HepG2 (cell line): ENCODE measurements around the gene SLC39A3. TPM values are rescaled to one million over a fixed set of nuclear protein-coding genes. Genes with fewer than 3 reads are reported as not detected.

Source experiments
- ATAC-seq: fragments of 200-7000 bp; cut with Tn5 transposase; 3 replicates; pipeline ENCODE4 v1.9.1; 2020; ENCODE audit warnings: mild to moderate bottlenecking, moderate library complexity
- BruUV-seq: library from RNA; stranded (reverse); fragments of 400-500 nt; replicated peaks from 2 replicates; lab custom pipeline; 2021; lab: Mats Ljungman, UMichigan
- CTCF ChIA-PET: fragments of 300-600 bp; formaldehyde crosslinking; extraction: SDS; loops from one replicate; lab custom pipeline; 2021; ENCODE audit warnings: low total read pairs, inconsistent platforms, low intra/inter-chr PET ratio; lab: Yijun Ruan, JAX
- POLR2A ChIA-PET: fragments of 350-600 bp; sonication (Branson Sonifier 250); formaldehyde crosslinking; loops from one replicate; lab custom pipeline; 2020; ENCODE audit warnings: antibody characterized with exemption, inconsistent platforms; lab: Yijun Ruan, JAX
- DNase-seq: peaks from one replicate; pipeline ENCODE4 v3.0.0-alpha.2; 2015; ENCODE audit warnings: low spot score
- FAIRE-seq: peaks from 3 replicates; lab custom pipeline; 2011; peaks lifted over from hg19 to GRCh38; lab: Jason Lieb, UNC
- H2AFZ ChIP-seq: one replicate; pipeline ENCODE4 v1.6.1; 2011; ENCODE audit warnings: low read length, inconsistent platforms
- H3K27ac ChIP-seq: fragments of 300-600 bp; 3 replicates; pipeline ENCODE4 v1.8.0; 2011; ENCODE audit warnings: mixed run types, mild to moderate bottlenecking, mixed read lengths, low read length, inconsistent platforms; ENCODE audit not compliant: insufficient read depth; ENCODE audit errors: extremely low read length
- H3K27me3 ChIP-seq, 2 experiments: fragments of 200-600 bp in 1 of 2; 2 replicates in 1 of 2; 3 replicates in 1 of 2; pipeline versions ENCODE4 v1.6.0 to v1.8.0; 2011; ENCODE audit warnings: low read length in 2 of 2, mild to moderate bottlenecking in 2 of 2, moderate library complexity in 2 of 2, inconsistent platforms in 1 of 2; ENCODE audit not compliant: insufficient read depth in 2 of 2, control insufficient read depth in 1 of 2
- H3K36me3 ChIP-seq, 2 experiments: fragments of 200-600 bp in 1 of 2; replicated peaks in 1 of 2; 2 replicates in 1 of 2; 3 replicates in 1 of 2; pipeline versions ENCODE4 v1.5.1 to v1.8.0; 2011; ENCODE audit warnings: low read length in 2 of 2, inconsistent platforms in 1 of 2; ENCODE audit not compliant: insufficient read depth in 2 of 2, control insufficient read depth in 1 of 2
- H3K4me1 ChIP-seq: 2 replicates; pipeline ENCODE4 v1.5.1; 2012; ENCODE audit warnings: low read length, inconsistent platforms; ENCODE audit not compliant: insufficient read depth
- H3K4me2 ChIP-seq: 2 replicates; pipeline ENCODE4 v1.6.0; 2011; ENCODE audit warnings: low read depth, low read length, inconsistent platforms
- H3K4me3 ChIP-seq, 3 experiments: fragments of 200-600 bp in 1 of 3; sonication (generic), shearing (Covaris generic) in 1 of 3; replicated peaks in 1 of 3; 2 replicates each; pipeline ENCODE4 v1.5.1; 2011 to 2016; ENCODE audit warnings: low read length in 3 of 3, inconsistent platforms in 2 of 3, low read depth in 2 of 3, mild to moderate bottlenecking in 2 of 3, control low read depth in 1 of 3, mixed read lengths in 1 of 3; ENCODE audit not compliant: insufficient read depth in 1 of 3
- H3K79me2 ChIP-seq: one replicate; pipeline ENCODE4 v1.6.1; 2011; ENCODE audit warnings: low read length, inconsistent platforms; ENCODE audit not compliant: insufficient read depth
- H3K9ac ChIP-seq: 2 replicates; pipeline ENCODE4 v1.6.0; 2011; ENCODE audit warnings: mild to moderate bottlenecking, low read depth, low read length, inconsistent platforms; ENCODE audit not compliant: insufficient read depth
- H3K9me3 ChIP-seq: 2 replicates; pipeline ENCODE4 v1.5.1; 2012; ENCODE audit warnings: mild to moderate bottlenecking, low read length
- H4K20me1 ChIP-seq: 2 replicates; pipeline ENCODE4 v1.6.0; 2011; ENCODE audit warnings: inconsistent platforms, mild to moderate bottlenecking, low read length, moderate library complexity; ENCODE audit not compliant: insufficient read depth
- BORCS8-MEF2B ChIP-seq: sonication (generic); formaldehyde crosslinking; IDR thresholded peaks from 2 replicates; pipeline ENCODE4 v1.8.0; 2022; ENCODE audit warnings: mild to moderate bottlenecking, missing genetic modification reagents
- PCBP1 ChIP-seq: fragments of 200-400 bp; formaldehyde crosslinking; IDR thresholded peaks from 2 replicates; pipeline ENCODE4 v1.6.1; 2017; ENCODE audit warnings: mild to moderate bottlenecking, low read depth, low read length, borderline replicate concordance
- ZNF569 ChIP-seq: sonication (generic); formaldehyde crosslinking; IDR thresholded peaks from 2 replicates; pipeline ENCODE4 v1.5.0; 2020; ENCODE audit warnings: mild to moderate bottlenecking, missing genetic modification reagents, moderate library complexity, borderline replicate concordance
- WGBS: methylation state at CpG from one replicate; pipeline ENCODE4 v1.1.6; 2017; ENCODE audit warnings: low lambda C conversion rate; 5-methylcytosine and 5-hydroxymethylcytosine counted together
- in situ Hi-C: cut with HindIII; loops from 2 replicates; pipeline ENCODE4 v1.10.0; 2017; ENCODE audit warnings: low pct_unique_long_range_greater_than_20kb; ENCODE audit not compliant: extremely low pct_ligation_motif_present
- intact Hi-C: fragments of 100-400 bp; cut with micrococcal nuclease; formaldehyde crosslinking; loops from one replicate; pipeline ENCODE4 v1.10.0; 2022; ENCODE audit not compliant: unreplicated experiment
- polyA plus RNA-seq, 8 experiments: library from polyadenylated mRNA; depleted of rRNA in 3 of 8; stranded (reverse) in 7 of 8; unstranded in 1 of 8; fragments of >200 nt; fragmentation: Illumina TruSeq in 4 of 8; extraction: Trizol in 4 of 8; gene quantifications; 2 replicates each; pipeline versions ENCODE4 v1.2.1 to v1.2.3, GENCODE V29; 2011 to 2016; ENCODE audit warnings: low read depth in 4 of 8, missing spikeins in 1 of 8, mixed read lengths in 1 of 8; ENCODE audit not compliant: insufficient read depth in 1 of 8
- total RNA-seq, 5 experiments: library from RNA; depleted of rRNA; stranded (reverse); fragments of >200 nt; fragmentation: Illumina TruSeq; extraction: Trizol; gene quantifications; 2 replicates each; pipeline ENCODE4 v1.2.3, GENCODE V29; 2016; ENCODE audit warnings: low read depth in 1 of 5
- TF ChIP-seq, protein P1 (sequence below), 2 experiments: IDR thresholded peaks; 2 replicates each; pipeline ENCODE4 v1.6.1; 2011 to 2012; ENCODE audit warnings: low read length in 2 of 2, borderline replicate concordance in 1 of 2, low read depth in 1 of 2, mild to moderate bottlenecking in 1 of 2, moderate library complexity in 1 of 2

SLC39A3 gene
- total and polyA plus RNA-seq, 2 of the 13 experiments (the other 11 are each of a cell fraction or from before 2014, with no cell fraction given): 33.6 to 41.6 TPM

DNA sequence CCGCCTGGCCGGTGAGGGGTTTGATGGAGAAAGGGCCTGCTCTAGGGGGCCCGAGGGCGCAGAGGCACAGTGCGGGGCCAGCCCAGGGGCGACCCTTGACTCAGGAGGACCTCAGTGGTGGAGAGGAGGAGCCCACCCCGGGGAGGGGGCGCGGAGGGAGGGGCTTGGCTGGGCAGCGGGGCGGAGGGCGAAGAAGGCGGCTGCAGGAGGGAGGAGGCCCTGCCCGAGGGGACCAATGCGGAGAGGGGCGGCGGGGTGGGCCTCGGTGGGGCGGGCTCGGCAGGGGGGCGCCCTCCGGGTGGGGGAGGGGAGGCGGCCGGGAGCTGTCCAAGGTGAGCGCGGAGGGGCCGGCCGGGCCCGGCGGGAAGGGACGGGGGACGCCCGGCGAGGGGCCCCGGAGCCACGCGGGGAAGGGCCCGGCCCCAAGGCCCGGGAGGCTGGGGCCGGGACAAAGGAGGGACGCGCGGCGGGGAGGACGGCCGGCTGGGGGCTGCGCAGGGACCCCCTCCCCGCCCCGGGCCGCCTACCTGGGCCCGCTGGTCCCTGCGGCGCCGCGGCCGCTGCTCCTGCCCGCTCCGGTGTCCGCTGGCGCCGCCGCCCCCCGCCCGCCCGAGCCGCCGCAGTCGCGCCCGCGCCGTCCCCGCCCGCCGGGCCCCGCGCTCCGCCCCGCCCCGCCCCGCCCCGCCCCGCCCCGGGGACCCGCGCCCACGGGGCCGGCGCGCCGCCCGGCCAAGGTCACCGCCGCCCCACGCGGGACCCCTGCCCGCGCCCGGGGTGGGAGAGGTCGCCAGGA is 18.8 kb downstream of the SLC39A3 start, which contains the start of gene DIRAS1:
DIRAS1 (minus strand) TSS at position 596 of the 793 bp plus-strand sequence. CDS start 3,566 bp downstream, outside the sequence.
- CTCF ChIA-PET: no interaction called here
- intact Hi-C loops: no loop called here

More for the DNA sequence above, 18.8 kb downstream of the SLC39A3 start, which contains the start of gene DIRAS1:
- no peak for DNase-seq
- H4K20me1 ChIP-seq: no peaks in the 10 kb centered on the region
- no peak for ATAC-seq
- TF ChIP-seq PCBP1 (0 out of 2 replicates have a peak, but pooled peaks have one; percentile 11), BORCS8-MEF2B (CRISPR knock-in tag) (peak; percentile 35; the same call in 1 of the 2 replicates), ZNF569 (no peak)
- TF ChIP-seq, protein P1, sequence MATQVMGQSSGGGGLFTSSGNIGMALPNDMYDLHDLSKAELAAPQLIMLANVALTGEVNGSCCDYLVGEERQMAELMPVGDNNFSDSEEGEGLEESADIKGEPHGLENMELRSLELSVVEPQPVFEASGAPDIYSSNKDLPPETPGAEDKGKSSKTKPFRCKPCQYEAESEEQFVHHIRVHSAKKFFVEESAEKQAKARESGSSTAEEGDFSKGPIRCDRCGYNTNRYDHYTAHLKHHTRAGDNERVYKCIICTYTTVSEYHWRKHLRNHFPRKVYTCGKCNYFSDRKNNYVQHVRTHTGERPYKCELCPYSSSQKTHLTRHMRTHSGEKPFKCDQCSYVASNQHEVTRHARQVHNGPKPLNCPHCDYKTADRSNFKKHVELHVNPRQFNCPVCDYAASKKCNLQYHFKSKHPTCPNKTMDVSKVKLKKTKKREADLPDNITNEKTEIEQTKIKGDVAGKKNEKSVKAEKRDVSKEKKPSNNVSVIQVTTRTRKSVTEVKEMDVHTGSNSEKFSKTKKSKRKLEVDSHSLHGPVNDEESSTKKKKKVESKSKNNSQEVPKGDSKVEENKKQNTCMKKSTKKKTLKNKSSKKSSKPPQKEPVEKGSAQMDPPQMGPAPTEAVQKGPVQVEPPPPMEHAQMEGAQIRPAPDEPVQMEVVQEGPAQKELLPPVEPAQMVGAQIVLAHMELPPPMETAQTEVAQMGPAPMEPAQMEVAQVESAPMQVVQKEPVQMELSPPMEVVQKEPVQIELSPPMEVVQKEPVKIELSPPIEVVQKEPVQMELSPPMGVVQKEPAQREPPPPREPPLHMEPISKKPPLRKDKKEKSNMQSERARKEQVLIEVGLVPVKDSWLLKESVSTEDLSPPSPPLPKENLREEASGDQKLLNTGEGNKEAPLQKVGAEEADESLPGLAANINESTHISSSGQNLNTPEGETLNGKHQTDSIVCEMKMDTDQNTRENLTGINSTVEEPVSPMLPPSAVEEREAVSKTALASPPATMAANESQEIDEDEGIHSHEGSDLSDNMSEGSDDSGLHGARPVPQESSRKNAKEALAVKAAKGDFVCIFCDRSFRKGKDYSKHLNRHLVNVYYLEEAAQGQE (IDR thresholded peaks at IDR 0.05; ENCODE audit: borderline replicate concordance in 1 of 2, low read depth in 1 of 2, low read length in 2 of 2): peak; percentile 45 to 85
- TF ChIP-seq, all 625 proteins: peak for 3
- BruUV-seq: no TSS peak
- Histone ChIP-seq H3K27ac (no peak within 1 kb of the TSS), H3K9me3 (no peaks in the 10 kb centered on the region), H3K79me2 (no peaks in the 10 kb centered on the region), H3K9ac (no peak within 1 kb of the TSS), H3K27me3 (peaks cover 19 to 51% of the 10 kb centered on the region in 2 experiments), H3K4me2 (peak within 1 kb of the TSS; percentile 58), H3K4me1 (peaks cover 35% of the 10 kb centered on the region), H3K36me3 (no peaks in the 10 kb centered on the region), H3K4me3 (peak within 1 kb of the TSS; percentile 49 to 73 (median 55); a peak in 5 of 6 replicates), H2AFZ (no peak within 1 kb of the TSS)
- POLR2A ChIA-PET: no interaction called here
- in situ Hi-C loops: no loop called here
- FAIRE-seq: no peak
- 15% methylated on average over 6 of the region's 100 CpGs for WGBS
